Esophagus squamous epithelium (tissue), 5 donors: ENCODE results near the gene CELF4. TPM values are rescaled to one million over a fixed set of nuclear protein-coding genes. Genes with fewer than 3 reads are reported as not detected.

Source experiments
- DNase-seq: peaks from one replicate; lab custom pipeline; 2025; lab: John Stamatoyannopoulos, UW
- H3K27ac ChIP-seq, 4 donors: fragments of 200-600 bp; sonication (generic); one replicate each; pipeline ENCODE4 v1.5.1; 2016 to 2019; ENCODE audit warnings: mild to moderate bottlenecking in 1 of 4
- H3K27me3 ChIP-seq, 4 donors: fragments of 200-600 bp; sonication (generic); 1 replicate in 3 of 4; 2 replicates in 1 of 4; pipeline versions ENCODE4 v1.5.1 to v1.6.0; 2017 to 2021; ENCODE audit warnings: antibody characterized with exemption in 1 of 4
- H3K36me3 ChIP-seq, 3 donors: fragments of 200-600 bp; sonication (generic); one replicate each; pipeline ENCODE4 v1.5.1; 2016 to 2019
- H3K4me1 ChIP-seq, 3 donors: fragments of 200-600 bp; sonication (generic); one replicate each; pipeline ENCODE4 v1.5.1; 2017 to 2019
- H3K4me3 ChIP-seq, 4 donors: fragments of 200-600 bp; sonication (generic); 1 replicate in 3 of 4; 2 replicates in 1 of 4; pipeline ENCODE4 v1.5.1; 2016 to 2019; ENCODE audit warnings: mild to moderate bottlenecking in 2 of 4, moderate library complexity in 1 of 4
- H3K9me3 ChIP-seq, 3 donors: fragments of 200-600 bp; sonication (generic); one replicate each; pipeline ENCODE4 v1.5.1; 2016 to 2019
- CTCF ChIP-seq, 6 experiments: fragments of 450-650 bp in 4 of 6; fragments of 200-600 bp in 2 of 6; sonication (generic) in 2 of 6; IDR thresholded peaks; one replicate each; pipeline ENCODE4 v1.5.1; 2016 to 2019; ENCODE audit warnings: antibody characterized with exemption in 6 of 6, mild to moderate bottlenecking in 4 of 6, moderate library complexity in 4 of 6
- POLR2A ChIP-seq, 4 donors: fragments of 450-650 bp; IDR thresholded peaks; one replicate each; pipeline ENCODE4 v1.6.1; 2017; ENCODE audit warnings: antibody characterized with exemption in 4 of 4, mild to moderate bottlenecking in 4 of 4, moderate library complexity in 3 of 4
- WGBS, 2 donors: methylation state at CpG; one replicate each; pipeline ENCODE4 v1.1.5; 2018; 5-methylcytosine and 5-hydroxymethylcytosine counted together
- intact Hi-C: fragments of 100-400 bp; cut with DNase I; formaldehyde crosslinking; loops from one replicate; pipeline ENCODE4 v1.15.0; 2022
- total RNA-seq, 4 donors: library from RNA; depleted of rRNA; stranded (reverse); fragments of >200 nt; gene quantifications; one replicate each; pipeline ENCODE4 v1.1.0, GENCODE V29; 2016
- donor health status: DM: yes; HTN: yes; CAD: no.

The CELF4 gene
- total RNA-seq, 4 donors from 2014 or later: not detected

DNA sequence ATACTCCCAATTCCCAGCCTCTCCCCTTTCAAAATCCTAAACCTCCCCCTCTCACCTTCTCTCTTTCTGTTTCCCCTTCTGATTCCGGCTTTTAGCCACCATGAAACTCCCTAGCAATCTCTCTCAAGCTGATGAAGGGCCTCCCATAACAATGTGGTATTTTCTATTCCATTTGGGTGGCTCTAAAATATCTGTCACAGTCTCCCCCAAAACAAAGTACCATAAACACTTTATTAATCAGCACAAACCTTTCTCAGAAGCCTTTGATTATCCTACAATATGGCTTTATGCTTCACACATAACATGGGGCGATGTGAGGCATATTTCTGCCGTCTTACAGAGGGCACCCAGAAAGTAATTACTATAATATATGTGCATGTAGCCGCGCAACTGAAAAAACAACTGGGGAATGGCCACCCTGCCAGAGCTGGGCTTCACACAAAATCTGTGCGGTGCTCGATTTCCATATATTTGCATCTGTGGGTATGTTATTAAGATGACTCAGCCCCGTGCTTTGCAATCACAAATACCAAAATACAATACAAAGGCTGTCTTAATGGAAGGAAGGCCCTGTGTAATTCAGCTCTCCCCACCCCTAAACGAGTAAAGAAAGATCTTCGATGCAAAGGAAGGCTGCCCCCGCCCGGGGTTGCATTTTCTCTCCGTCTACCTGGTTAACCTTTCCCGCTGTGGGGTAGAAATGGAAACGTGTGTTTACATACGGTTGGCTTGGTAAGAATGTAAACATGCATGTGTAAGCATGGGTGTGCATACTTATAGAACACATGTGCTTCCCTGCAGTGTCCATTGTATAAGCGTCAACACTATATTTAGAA, 81.4 kb downstream of the CELF4 start:
- WGBS, 2 donors: 23 to 31% methylated on average over 17 of the region's 17 CpGs
- Histone ChIP-seq H3K27me3 (peaks cover 0 to 90% (median 10%) of the 10 kb centered on the region in 4 donors), H3K27ac (no peak overlapping the region)

DNA sequence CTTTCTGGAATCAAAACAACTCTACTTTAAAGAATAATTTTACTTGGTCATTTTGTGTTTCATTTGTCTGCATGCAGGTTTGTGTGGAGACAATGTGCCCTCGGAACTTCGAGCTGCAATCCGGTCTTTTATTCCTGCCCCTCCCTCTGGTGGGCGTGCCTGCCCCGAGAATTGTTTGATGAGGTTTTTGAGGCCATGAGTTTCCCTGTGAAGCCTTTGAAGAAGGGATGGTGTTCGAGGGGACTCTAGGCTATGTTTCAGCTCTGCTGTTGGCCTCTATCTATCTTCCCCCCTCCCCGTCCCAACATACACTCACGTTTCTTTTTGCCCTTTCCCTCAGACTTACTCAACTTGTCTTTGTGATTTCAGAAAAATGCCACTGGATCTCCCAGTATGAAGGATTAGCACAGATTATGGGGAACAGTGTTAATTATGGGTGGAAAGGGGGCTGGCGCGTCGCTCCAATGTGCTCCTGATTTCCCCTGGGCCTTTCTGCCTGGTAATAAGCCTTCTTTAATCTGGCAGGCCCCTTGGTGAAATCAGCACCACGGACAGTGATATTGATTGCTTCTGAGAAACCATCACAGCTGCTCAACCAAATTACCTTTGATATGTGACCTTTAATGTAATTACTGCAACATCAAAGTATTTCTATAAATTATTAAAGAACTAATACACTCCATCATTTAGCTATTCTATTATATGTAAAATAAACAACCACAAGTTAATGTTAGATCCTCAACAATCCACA, 82.2 kb downstream of the CELF4 start:
- intact Hi-C loops: no loop called here
- peaks cover 0 to 90% (median 6%) of the 10 kb centered on the region in 4 donors for H3K27me3 ChIP-seq
- H3K36me3 ChIP-seq: no peaks in the 10 kb centered on the region
- peaks cover 4 to 13% (median 12%) of the 10 kb centered on the region in 3 donors for H3K4me1 ChIP-seq
- H3K4me3 ChIP-seq: no peak overlapping the region
- no peaks in the 10 kb centered on the region for H3K9me3 ChIP-seq
- no peak for TF ChIP-seq POLR2A (IDR thresholded peaks at IDR 0.05)
- no peak for TF ChIP-seq CTCF (IDR thresholded peaks at IDR 0.05)
- H3K27ac ChIP-seq: no peak overlapping the region
- WGBS, 2 donors: 32 to 35% methylated on average over 12 of the region's 12 CpGs
- DNase-seq: no peak

More for the DNA sequence above, 81.4 kb downstream of the CELF4 start:
- TF ChIP-seq CTCF (IDR thresholded peaks at IDR 0.05) (no peak), POLR2A (IDR thresholded peaks at IDR 0.05) (no peak)
- no peak for DNase-seq
- Histone ChIP-seq H3K4me3 (no peak overlapping the region), H3K36me3 (no peaks in the 10 kb centered on the region), H3K4me1 (peaks cover 4 to 13% (median 12%) of the 10 kb centered on the region in 3 donors), H3K9me3 (no peaks in the 10 kb centered on the region)
- intact Hi-C loops: no loop called here

GRCh38 chr18:37482433-37482832, 83.2 kb downstream of the CELF4 start:
- TF ChIP-seq CTCF (IDR thresholded peaks at IDR 0.05) (no peak), POLR2A (IDR thresholded peaks at IDR 0.05) (no peak)
- Histone ChIP-seq H3K27ac (no peak overlapping the region), H3K27me3 (peaks cover 0 to 90% (median 6%) of the 10 kb centered on the region in 4 donors), H3K4me1 (peaks cover 4 to 13% (median 12%) of the 10 kb centered on the region in 3 donors), H3K4me3 (no peak overlapping the region), H3K36me3 (no peaks in the 10 kb centered on the region), H3K9me3 (no peaks in the 10 kb centered on the region)
- 33 to 57% methylated on average over 3 of the region's 3 CpGs for WGBS, 2 donors
- intact Hi-C loops: no loop called here
- no peak for DNase-seq

DNA sequence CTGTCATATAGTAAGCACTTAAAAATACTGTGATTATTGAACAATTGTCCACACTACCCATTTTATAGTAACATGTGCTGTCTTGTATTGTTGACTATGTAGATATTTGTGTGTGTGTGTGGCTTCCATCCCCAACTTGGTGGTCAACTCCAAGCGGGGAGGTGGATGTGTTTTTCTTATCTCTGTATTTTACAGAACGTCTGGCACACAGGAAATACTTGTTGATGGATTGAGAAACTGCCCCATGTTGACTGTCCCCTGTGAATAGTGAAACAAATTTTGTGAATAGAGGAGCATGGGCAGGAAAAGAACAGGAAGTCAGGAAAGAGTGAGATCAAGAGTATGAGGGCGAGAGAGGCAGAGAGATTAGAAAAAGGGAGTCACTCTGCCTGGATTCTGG, 83.6 kb downstream of the CELF4 start:
- no peak for TF ChIP-seq POLR2A (IDR thresholded peaks at IDR 0.05)
- 25 to 34% methylated on average over 3 of the region's 3 CpGs for WGBS, 2 donors
- Histone ChIP-seq H3K27me3 (peaks cover 0 to 90% (median 6%) of the 10 kb centered on the region in 4 donors), H3K4me3 (no peak overlapping the region), H3K9me3 (no peaks in the 10 kb centered on the region), H3K4me1 (peaks cover 4 to 13% (median 12%) of the 10 kb centered on the region in 3 donors), H3K36me3 (no peaks in the 10 kb centered on the region), H3K27ac (no peak overlapping the region)
- DNase-seq: no peak
- intact Hi-C loops: no loop called here

GRCh38 chr18:37481491-37481890, 84.1 kb downstream of the CELF4 start:
- Histone ChIP-seq H3K4me1 (peaks cover 4 to 13% (median 12%) of the 10 kb centered on the region in 3 donors), H3K27ac (no peak overlapping the region), H3K4me3 (no peak overlapping the region), H3K27me3 (peaks cover 0 to 90% (median 6%) of the 10 kb centered on the region in 4 donors), H3K36me3 (no peaks in the 10 kb centered on the region), H3K9me3 (no peaks in the 10 kb centered on the region)
- 52 to 69% methylated on average over 6 of the region's 6 CpGs for WGBS, 2 donors
- intact Hi-C loops: no loop called here
- no peak for TF ChIP-seq POLR2A (IDR thresholded peaks at IDR 0.05)
- TF ChIP-seq CTCF (IDR thresholded peaks at IDR 0.05): no peak
- DNase-seq: no peak
